Globus pallidus (tissue), 1 donor: Measurements from ENCODE around the gene SLC25A40.
A peak's percentile ranks its signal among the peaks of the same experiment; 100 is the strongest.
"Not testable (repeated sequence)": the region's sequence is repeated elsewhere in the genome, so short reads cannot be mapped to it uniquely, and the experiment has no call there.

Experiments
- DNase-seq: peaks from one replicate; pipeline ENCODE4 v3.0.0-alpha.2; 2015; ENCODE audit warnings: low spot score

Gene SLC25A40

GRCh38 chr7:87876040-87876868 lies at the start of gene SLC25A40, which contains the start of gene DBF4:
Gene SLC25A40, minus strand, starts transcription at chr7:87876360. Its CDS starts 17,633 bp downstream, at chr7:87858727.
Gene DBF4, plus strand, starts transcription at chr7:87876493. Its CDS starts 240 bp downstream, at chr7:87876733.
- peak; percentile 85 for DNase-seq

GRCh38 chr7:87922759-87923395 lies 46.7 kb upstream of the SLC25A40 start:
- not testable (repeated sequence) for DNase-seq

- no peak for DNase-seq
Observed at GRCh38 chr7:87920578-87920977, 44.4 kb upstream of the SLC25A40 start.

GRCh38 chr7:87919875-87920274 lies 43.7 kb upstream of the SLC25A40 start:
- DNase-seq: no peak

GRCh38 chr7:87918740-87919139 lies 42.6 kb upstream of the SLC25A40 start:
- no peak for DNase-seq

GRCh38 chr7:87912121-87912520 lies 36.0 kb upstream of the SLC25A40 start:
- no peak for DNase-seq

GRCh38 chr7:87908814-87909213 lies 32.7 kb upstream of the SLC25A40 start:
- DNase-seq: not testable (repeated sequence)

GRCh38 chr7:87907136-87907906 lies 31.2 kb upstream of the SLC25A40 start:
- not testable (repeated sequence) for DNase-seq

GRCh38 chr7:87899255-87899654 lies 23.1 kb upstream of the SLC25A40 start:
- no peak for DNase-seq

GRCh38 chr7:87895363-87895762 lies 19.2 kb upstream of the SLC25A40 start:
- no peak for DNase-seq

GRCh38 chr7:87886875-87887274 lies 10.7 kb upstream of the SLC25A40 start:
- peak; percentile 37 for DNase-seq

- DNase-seq: no peak
Observed at GRCh38 chr7:87885018-87885417, 8.9 kb upstream of the SLC25A40 start.

GRCh38 chr7:87882151-87882937 lies 6.2 kb upstream of the SLC25A40 start:
- no peak for DNase-seq

GRCh38 chr7:87878208-87878735 lies 2.1 kb upstream of the SLC25A40 start:
- DNase-seq: no peak

- peak; percentile 3 for DNase-seq
Observed at GRCh38 chr7:87877366-87878040, 1.3 kb upstream of the SLC25A40 start.

GRCh38 chr7:87876869-87877234 lies 692 bp upstream of the SLC25A40 start:
- DNase-seq: peak; percentile 48

- DNase-seq: peak; percentile 43
Observed at GRCh38 chr7:87875151-87876039, 765 bp downstream of the SLC25A40 start.

- DNase-seq: no peak
Observed at GRCh38 chr7:87874066-87874465, 2.1 kb downstream of the SLC25A40 start.

- DNase-seq: not testable (repeated sequence)
Observed at GRCh38 chr7:87873328-87873727, 2.8 kb downstream of the SLC25A40 start.

- DNase-seq: no peak
Observed at GRCh38 chr7:87872346-87872745, 3.8 kb downstream of the SLC25A40 start.
